HG02623 (cell line): ENCODE results near the gene DCLK2.

Experiments used
- ATAC-seq: cut with Tn5 transposase; IDR thresholded peaks from one replicate; pipeline ENCODE4 v1.9.1; 2021; ENCODE audit warnings: moderate library complexity; ENCODE audit not compliant: unreplicated experiment

Gene DCLK2

DNA sequence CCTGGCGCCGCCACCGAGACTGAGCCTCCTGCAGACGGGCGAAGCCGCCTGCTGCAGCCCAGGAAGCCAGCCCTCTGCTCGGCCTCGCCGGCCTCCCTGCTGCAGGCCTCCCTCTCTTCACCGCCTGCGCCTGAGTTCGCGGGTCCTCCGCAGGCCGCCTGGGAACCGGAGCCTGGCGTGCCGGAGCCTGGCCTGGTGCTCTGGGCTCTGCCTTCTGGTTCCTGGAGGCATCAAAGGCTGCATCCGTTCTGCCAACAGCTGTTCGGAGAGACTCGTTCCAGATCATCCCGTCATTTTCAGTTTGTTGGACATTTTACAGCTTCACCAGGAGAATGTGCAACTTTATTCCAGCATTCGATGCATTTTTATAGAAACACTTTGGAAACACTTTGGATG lies 178.0 kb downstream of the DCLK2 start:
- no peak for ATAC-seq

DNA sequence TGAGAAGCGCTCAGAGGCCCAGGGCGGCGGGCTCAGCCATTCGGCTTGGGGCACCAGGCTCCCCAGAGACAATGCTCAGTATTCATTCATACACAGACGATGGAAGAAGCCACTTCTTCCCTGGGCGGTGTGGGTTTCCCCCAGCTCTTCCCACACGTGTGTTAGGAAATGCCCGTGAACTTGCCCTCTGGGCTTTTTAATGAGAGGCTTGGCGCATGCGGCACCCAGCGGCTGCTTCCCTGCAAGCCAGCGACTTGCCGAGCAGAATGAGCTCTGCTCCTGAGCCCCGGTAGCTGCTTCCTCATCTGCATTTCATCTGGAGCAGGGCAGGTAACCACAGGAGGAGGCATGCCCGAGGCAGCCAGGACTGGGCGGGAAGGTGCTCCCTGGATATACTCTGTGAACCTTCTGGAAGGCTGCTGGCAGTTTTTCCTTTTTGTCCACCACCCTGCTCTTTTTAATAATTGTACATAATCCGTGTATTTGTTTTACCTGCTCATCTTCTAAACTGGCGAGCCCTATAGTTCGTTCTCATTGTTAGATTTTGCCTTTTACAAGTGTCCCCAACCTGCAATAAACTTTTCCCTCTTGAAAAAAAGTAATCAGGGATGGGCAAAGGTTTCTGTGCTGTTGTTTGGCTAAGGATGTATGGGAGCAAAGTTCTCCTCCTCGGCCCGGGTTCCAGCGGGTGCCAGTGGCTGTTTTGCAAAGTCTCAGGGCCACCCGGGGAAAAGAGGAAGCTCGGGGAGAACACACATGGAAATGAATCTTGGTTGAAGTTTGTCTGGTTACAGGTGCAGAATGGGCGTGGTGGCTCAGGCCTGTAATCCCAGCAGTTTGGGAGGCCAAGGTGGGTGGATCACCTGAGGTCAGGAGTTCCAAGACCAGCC lies 178.8 kb downstream of the DCLK2 start:
- ATAC-seq = no peak

DNA sequence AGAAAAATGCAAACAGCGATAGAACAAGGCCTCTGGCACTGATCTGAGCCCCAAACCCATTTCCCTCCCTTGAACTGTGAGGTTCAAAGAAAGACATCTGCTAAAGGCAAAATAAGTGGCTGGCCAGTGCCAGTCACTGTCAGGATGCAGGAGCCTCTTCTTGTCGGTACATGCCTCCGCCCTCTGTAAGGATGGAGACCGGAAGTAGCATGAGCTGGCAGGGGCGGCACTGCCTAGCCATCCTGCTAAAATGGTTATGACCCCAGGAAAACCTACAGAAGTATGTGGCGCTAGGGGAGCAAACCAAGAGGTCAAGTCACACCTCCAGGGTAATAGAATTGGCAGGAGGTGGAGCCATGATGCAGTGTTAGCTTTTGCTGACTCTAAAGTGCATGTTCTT lies 180.3 kb downstream of the DCLK2 start:
- no peak for ATAC-seq

DNA sequence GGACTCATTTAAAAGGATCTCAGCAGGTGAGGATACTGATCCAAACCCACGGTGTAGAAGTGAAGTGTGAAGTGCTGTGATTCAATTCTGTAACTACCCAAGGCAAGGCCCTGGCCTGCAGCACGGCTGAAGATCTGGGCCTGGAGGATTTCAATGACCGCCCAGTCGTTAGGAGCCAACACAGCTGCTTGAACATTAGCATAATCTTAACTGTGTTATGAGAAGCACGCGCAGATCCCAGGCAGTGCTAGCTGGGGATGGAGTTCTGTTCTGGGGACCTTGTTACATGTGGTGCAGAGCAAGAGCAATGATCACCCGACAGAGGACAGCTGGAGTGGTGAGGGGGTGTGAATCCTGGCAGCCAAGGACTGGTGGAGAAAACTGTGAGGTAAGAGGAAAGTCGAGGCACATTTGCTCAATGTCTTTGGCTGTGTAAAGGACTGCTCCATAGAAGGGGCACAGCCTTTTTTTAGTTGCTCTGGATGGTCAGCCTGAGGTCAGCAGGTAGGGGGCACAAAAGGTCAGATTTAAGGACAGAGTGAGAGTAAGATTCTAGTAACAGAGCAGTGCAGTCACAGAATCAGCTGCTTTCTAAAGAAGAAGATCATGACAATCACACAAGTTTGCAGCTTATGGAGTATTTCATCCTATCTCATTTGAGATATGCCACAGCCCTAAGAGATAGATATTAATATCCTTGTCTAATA lies 181.8 kb downstream of the DCLK2 start:
- no peak for ATAC-seq

DNA sequence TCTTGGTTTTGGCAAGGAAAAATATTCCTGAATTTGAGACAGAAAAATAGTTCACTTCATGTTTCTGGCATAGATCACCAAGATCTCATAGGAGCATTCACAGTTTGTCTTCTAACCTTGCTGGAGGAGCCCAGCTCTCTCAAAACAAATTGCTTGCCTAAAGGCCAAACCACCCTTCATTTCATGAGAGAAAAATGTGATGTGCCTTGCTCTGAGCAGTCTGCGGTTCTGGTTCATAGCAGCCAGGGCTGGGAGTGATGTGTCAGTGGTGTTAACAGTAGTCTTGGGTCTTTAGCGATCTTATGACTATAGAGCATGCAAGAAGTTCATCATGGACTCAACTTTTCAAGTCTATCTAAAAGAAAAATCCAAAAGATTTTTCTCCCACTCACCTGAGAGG lies 183.3 kb downstream of the DCLK2 start:
- ATAC-seq = no peak

DNA sequence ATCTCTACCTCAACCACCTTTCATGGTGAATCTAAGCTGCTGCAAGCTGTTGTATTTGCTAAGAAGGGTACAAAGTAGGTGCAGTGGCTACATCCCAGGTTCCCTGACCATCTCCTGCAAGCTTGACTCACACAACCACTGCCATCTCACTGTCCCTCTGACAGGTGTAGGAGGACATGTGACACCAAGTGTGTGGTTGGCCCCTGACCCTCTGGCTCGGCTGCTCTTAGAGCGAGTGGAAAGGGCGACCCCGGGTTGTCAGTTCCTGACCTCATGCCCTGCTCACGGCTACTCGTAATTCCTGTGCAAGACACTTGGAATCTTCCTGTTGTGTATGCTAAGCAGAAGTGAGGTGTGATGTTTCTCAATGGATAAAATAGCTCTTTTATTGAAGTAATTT lies 184.4 kb downstream of the DCLK2 start:
- ATAC-seq = no peak

DNA sequence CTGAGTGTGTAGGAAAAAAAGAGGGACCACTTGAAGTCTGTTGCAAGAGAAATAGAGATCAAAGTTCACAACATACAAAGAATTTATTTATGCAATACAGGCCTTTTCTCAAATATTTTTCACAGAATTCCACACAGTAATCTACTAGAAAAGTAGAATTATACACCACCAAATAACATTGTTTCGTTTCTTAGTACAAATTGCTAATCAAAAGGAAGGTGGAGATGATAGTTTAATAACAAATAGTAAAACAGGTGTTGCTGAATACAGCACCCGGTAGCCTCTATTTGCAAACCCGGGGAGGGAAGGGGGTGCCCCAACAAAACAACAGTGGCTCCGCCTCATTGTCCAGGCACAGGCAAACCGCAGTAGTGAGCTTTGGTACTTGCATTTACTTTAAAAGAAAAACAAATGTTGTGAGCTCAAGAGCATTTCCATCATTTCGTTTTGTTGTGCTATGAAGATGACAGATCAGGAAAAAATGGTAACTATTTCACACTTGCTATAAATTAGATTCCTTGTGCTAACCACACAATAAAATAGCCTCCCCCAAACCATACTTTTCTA lies 186.4 kb downstream of the DCLK2 start:
- ATAC-seq = no peak

DNA sequence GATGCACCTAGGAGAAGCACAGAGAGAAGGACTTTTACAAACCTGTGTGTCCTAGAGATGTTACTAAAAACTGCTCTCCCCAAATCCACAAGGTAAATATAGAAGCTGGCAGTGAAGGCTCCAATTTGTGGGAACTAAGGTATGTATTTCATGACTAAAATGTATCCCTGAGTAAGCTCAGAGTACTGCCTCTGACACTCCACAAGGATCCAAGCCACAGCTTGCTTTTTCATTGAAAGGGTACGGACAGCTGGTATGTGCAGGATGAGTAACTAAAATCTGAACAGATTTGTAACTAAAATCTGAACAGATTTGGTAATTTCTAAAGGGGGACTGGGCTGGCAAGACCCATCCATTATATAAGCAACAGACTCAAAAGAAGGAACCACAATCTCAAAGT lies 187.6 kb downstream of the DCLK2 start:
- ATAC-seq = no peak

DNA sequence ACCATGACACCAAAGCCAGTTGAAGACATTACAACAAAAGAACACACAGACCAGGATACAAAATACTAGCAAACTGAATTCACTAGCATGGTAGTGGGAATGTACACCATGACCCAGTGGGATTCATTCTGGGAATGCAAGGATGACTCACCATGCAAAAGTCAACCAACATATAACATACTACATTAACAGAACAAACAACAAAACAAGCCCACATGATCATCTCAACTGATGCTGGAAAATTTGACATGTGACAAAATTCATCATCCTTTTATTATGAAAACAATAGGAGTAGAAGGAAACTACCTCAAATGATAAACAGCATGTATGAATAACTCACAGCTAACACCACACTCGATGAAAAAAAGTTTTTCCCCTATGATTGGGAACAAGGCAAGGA lies 190.2 kb downstream of the DCLK2 start:
- no peak for ATAC-seq

DNA sequence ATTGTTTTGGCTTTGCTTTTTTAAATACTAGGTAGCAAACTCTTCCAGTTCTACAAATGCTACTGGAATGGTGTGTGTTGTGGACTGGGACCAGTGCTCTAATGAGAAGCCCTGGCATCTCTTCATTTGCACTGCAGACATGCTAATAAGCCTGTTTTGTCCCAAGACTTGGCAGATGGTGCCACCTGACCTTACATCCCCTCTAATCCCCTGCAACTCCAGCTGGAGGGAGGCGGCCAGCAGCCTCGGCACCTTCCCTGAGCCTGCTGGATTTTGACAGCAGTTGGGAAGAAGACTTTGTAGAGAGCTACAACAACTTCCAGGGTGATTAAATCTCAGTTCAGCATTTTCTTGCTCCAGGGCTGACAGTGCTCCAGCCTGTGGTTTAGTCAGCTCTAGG lies 200.0 kb downstream of the DCLK2 start:
- ATAC-seq = no peak

DNA sequence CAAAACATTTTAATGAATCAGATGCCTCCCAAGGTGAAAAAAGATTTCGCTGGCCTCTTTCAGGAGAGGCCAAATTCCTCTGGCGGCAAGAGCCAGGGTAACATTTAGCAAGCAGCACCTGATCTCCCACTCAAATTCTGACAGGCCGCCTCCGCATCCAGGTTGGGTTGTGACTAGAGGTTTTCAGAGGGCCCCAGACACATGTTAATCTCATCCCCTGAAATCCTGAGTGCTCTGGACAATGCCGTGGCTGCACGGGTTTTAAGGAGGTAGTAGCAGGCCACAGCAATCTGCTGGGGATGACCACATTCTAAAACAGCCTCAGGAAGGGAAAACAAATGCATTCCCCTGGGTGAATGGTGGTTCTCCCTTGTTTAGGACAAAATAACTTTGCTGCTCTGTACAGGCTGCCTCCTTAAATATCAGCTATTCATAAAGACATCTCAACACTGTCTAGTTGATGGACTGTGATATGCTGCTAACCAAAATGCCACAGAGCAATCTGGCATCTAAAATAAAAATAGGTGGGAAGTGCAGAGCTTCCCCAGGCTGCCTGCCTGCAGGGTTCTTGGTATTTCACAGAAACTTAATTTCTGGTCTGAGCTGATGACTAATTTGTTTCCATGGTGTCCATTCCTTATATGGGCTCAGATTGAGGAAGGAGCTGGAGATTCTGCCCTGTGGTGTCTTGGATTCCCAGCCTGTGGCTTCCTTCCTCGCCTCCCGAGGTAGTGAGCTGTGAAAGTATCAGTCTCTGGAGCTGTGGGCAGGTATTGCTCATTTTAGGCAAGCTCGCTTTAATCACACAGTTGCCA lies 202.0 kb downstream of the DCLK2 start:
- no peak for ATAC-seq

DNA sequence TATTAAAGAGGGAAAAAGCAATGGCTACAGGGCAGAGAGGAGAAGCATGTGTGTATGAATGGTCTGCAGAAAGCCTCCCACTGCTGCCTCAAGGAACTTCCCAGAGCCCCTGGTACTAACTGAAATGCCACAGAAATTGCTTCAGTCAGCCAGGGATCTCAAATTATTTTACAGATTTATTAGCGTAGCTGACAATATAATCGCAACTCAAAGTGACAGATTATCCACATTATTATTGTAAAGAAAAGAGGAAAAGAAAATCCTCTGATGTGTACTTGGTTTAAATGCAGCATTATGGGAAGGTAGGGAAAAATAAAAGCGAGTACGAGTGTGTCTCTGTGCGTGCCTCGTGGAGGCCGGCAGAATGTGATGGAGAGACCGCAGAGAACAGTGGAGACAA lies 202.7 kb downstream of the DCLK2 start:
- ATAC-seq = no peak

DNA sequence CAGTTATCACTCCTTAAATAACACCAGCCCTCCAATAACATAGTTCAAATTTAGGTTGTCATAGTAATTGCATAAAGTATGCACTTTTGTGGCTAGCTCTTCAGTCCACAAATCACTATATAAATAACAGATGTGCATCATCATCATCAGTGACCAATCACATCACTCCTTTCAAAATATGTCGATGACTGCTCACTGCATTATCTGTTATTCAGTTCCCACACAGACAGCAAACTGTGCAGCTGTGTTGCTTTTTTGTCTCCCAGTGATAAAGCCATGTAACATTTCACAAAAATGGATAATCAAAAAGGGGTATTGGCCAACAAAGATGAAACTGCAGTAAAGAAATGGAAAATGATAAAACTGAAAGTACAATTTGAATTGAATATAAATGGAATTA lies 205.4 kb downstream of the DCLK2 start:
- ATAC-seq = no peak

DNA sequence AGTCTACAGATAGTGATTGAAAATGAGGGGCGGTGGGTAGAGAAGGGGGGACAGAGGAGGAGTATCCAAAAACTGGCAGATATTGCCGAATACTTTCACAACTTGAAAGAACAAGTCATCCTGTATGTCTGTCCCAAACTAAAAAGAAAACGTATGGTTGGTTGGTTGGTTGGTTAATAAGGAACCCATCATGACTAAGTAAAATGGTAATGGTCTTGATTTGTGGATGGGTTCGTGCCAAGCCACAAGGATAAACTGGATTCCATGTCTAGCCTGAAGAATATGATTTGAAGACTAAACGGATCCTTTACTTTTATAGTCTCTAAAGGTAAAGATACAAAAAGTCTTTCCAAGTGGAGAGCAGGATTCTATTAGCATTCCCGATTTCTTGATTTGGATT lies 208.4 kb downstream of the DCLK2 start:
- no peak for ATAC-seq

DNA sequence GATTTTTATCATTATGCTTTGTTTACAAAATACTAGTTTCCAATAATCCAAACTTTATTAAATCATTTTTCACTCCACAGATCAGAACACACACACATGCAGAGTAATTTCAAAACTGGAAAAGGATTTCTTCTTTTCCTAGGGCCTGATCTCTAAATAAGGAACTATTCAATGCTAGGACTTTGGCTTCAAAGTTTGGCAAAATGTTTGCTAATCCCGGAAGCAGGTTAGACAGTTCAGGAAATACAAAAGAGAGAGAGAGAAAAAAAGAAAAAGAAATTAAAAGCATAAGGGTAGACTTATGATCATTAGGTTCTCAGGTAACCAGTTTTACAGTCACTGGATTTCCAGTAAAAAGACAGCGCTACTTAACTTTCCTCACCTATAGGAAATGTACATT lies 211.0 kb downstream of the DCLK2 start:
- no peak for ATAC-seq

DNA sequence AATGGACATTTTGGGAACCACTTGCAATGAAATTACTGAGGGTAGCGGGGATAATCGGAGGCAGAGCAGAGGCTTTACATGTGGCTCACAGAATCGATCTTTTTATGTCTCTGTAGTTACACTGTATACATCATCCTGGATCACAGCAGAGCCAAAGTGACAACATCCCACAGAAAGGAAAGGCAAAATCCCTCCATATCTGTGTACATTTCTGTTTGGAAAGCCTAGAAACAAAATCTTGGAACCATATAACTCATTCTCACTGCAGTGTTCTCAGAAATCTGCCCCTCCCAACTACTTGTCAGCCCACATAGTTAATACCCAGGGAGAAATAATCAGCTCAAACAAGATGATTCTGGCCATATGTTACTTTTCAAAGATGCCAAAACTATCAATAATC lies 211.6 kb downstream of the DCLK2 start:
- no peak for ATAC-seq

DNA sequence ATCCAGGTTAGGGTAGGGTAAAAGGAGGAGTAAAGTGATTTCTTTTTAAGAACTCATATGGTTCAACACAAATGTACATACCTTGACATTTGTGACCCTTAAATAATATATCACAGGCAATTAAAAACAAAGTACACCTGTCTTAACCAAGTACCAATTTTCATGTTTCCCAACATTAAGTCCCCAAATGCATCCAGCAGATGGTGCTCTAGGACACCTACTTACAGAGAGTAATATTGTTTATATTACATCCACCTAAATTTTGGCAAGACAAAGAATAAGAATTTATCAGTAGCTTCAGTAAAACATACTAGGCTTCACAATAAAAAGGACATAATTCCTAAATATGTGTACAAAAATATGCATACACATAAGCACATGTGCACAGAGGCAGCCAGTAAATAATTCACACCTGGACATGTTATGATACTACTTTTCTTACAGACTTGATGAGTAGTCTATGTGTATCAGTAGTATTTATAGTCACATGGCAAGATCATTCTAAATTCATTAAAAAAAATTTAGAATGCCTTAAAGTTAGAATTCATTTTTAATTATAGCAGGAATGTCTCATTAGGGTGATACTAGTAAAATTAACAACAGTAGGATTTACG lies 219.7 kb downstream of the DCLK2 start:
- ATAC-seq = no peak

DNA sequence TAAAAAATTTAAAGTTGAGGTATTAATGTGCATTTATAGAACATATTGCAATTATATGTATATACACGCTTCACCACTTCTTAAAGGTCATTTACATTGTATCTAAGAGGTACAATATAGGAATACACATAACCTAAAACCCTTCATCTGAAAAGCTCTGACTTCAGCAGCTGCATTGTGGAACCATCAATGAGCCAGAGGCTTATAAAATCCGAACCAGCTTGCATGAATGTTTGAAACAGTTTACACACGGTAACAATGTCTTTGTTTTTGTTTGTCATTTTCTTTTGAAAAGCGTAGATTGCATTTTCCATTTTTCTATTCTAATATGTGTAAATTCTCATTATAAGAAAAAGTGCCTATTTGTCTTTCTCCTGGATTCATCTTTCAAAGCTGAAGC lies 221.6 kb downstream of the DCLK2 start:
- no peak for ATAC-seq

DNA sequence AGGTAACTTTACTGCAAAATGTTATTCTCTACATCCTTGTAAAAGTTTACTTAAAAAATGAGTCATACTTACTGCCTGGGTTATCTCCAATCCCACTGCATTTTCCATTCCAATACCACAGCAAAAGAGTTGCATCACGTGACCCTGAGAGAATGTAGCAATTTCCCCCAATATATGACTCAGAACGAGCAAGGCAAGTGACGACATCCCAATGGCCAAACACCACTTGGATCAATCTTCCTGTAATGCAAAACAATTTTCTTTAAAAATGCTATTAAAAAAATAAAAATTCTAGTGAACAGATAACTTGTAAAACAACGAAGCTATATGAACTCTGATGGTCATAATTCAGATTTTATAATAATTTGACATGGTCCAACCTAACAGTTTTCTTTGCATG lies 224.3 kb downstream of the DCLK2 start:
- ATAC-seq = no peak

DNA sequence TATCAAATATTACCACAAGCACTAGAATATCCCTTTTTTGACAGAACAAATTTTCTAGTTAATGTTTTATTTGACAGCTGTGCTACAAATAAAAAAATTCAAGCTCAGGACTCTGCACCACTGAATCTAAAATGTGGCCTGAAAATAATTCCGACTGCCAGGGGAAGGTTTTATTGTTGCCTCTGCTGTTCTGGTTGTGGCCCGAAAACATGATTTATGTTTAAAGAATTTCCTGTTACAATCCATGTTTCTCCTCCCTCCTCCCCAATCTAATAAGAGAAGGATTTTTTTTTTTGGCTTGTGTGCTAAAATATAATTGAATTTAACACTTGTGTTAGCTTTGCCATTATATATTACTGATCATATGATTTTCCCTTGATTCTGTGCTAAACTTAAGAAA lies 227.8 kb downstream of the DCLK2 start:
- no peak for ATAC-seq

DNA sequence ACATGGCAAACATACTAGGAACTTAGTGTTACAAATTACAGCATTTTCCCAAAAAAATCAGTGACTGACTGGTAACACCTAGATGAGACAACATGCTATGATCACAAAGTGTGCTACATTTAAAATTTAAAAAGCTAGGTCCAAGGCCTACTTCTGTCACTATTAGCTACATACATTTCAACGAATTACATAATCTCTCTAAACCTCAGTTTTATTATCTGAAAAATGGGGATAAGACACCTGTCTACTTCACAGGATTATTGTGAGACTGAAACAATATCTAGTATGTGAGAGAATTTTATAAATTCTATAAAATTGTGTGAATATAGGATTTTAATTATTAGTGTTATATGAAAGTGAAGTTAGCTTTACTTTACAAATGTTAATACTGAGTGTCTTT lies 228.5 kb downstream of the DCLK2 start:
- no peak for ATAC-seq
